ENCODE measurements around the gene ACAP3.

- no peak for TF ChIP-seq REST (IDR thresholded peaks at IDR 0.05; ENCODE audit: insufficient read depth in 1 of 2, low read depth in 2 of 2, low read length in 1 of 2)
- no peak for TF ChIP-seq CTCF (IDR thresholded peaks at IDR 0.05)
- TF ChIP-seq POLR2AphosphoS5 (IDR thresholded peaks at IDR 0.05; ENCODE audit: low read depth, low read length) = no peak
- no peak for TF ChIP-seq SIN3A (IDR thresholded peaks at IDR 0.05; ENCODE audit: borderline replicate concordance, insufficient read depth, low read depth, low read length)
Measured at GRCh38 chr1:1317420-1317819, 9.7 kb upstream of the ACAP3 start.

All from Panc1 (cell line).